Measurements from ENCODE around the gene MSI2.

DNA sequence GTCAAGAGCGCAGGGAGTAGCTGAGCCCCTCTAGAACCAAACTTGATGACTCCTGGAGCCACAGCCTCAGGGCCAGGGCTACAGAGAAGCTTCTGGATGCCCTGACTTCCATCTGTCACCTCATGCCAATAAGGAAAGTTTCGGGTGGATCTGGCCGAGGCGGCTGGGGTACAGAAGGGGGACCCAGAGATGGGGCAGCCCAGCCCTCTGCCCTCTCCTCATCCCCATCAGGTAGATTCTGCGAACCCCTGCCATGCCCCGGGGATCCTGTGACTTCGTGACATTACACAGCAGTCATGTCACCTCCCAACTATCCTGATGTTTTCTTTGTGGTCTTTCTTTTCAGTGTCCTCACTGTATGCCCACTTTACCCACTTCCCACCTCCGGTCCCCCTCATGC lies 374.4 kb downstream of the MSI2 start:
- TF ChIP-seq, protein P1, sequence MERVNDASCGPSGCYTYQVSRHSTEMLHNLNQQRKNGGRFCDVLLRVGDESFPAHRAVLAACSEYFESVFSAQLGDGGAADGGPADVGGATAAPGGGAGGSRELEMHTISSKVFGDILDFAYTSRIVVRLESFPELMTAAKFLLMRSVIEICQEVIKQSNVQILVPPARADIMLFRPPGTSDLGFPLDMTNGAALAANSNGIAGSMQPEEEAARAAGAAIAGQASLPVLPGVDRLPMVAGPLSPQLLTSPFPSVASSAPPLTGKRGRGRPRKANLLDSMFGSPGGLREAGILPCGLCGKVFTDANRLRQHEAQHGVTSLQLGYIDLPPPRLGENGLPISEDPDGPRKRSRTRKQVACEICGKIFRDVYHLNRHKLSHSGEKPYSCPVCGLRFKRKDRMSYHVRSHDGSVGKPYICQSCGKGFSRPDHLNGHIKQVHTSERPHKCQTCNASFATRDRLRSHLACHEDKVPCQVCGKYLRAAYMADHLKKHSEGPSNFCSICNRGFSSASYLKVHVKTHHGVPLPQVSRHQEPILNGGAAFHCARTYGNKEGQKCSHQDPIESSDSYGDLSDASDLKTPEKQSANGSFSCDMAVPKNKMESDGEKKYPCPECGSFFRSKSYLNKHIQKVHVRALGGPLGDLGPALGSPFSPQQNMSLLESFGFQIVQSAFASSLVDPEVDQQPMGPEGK (CRISPR knock-in tag; IDR thresholded peaks at IDR 0.05; ENCODE audit: borderline replicate concordance) = no peak
- TF ChIP-seq ZNF565 (CRISPR knock-in tag; conservative IDR thresholded peaks at IDR 0.05; ENCODE audit: low read depth) = no peak
- TF ChIP-seq, protein P2, sequence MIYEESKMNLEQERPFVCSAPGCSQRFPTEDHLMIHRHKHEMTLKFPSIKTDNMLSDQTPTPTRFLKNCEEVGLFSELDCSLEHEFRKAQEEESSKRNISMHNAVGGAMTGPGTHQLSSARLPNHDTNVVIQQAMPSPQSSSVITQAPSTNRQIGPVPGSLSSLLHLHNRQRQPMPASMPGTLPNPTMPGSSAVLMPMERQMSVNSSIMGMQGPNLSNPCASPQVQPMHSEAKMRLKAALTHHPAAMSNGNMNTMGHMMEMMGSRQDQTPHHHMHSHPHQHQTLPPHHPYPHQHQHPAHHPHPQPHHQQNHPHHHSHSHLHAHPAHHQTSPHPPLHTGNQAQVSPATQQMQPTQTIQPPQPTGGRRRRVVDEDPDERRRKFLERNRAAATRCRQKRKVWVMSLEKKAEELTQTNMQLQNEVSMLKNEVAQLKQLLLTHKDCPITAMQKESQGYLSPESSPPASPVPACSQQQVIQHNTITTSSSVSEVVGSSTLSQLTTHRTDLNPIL (CRISPR knock-in tag; IDR thresholded peaks at IDR 0.05; ENCODE audit: low read depth) = no peak
- no peak for TF ChIP-seq BACH2 (CRISPR knock-in tag; IDR thresholded peaks at IDR 0.05; ENCODE audit: borderline replicate concordance)
- no peak for TF ChIP-seq ZFP3 (CRISPR knock-in tag; IDR thresholded peaks at IDR 0.05)
- no peak for TF ChIP-seq RARB (CRISPR knock-in tag; IDR thresholded peaks at IDR 0.05)
- no peak for TF ChIP-seq TOX (CRISPR knock-in tag; IDR thresholded peaks at IDR 0.05; ENCODE audit: borderline replicate concordance)
- no peak for TF ChIP-seq ARNTL (CRISPR knock-in tag; IDR thresholded peaks at IDR 0.05; ENCODE audit: borderline replicate concordance, low read depth)
- no peak for TF ChIP-seq OSR1 (CRISPR knock-in tag; IDR thresholded peaks at IDR 0.05)
- no peak for TF ChIP-seq SNAI2 (CRISPR knock-in tag; IDR thresholded peaks at IDR 0.05)
- no peak for TF ChIP-seq ESRRG (CRISPR knock-in tag; IDR thresholded peaks at IDR 0.05)
- no peak for TF ChIP-seq GLIS3 (CRISPR knock-in tag; IDR thresholded peaks at IDR 0.05)
- TF ChIP-seq ISL1 (CRISPR knock-in tag; IDR thresholded peaks at IDR 0.05) = no peak
